Forelimb muscle (tissue), 1 donor: ENCODE results near the gene STKLD1. TPM values are rescaled to one million over a fixed set of nuclear protein-coding genes. Genes with fewer than 3 reads are reported as not detected.

Experiments
- DNase-seq: peaks from one replicate; pipeline ENCODE4 v3.0.0-alpha.2; 2013; ENCODE audit warnings: low read depth
- polyA plus RNA-seq: library from polyadenylated mRNA; unstranded; fragments of 120-200 nt; gene quantifications from one replicate; pipeline ENCODE4 v1.2.1, GENCODE V29; 2013; ENCODE audit not compliant: insufficient read length

STKLD1 gene
- polyA plus RNA-seq, 1 donor: 2.2 TPM

- DNase-seq: no peak
Observed at GRCh38 chr9:133417541-133418461, 41.6 kb downstream of the STKLD1 start, which contains the start of gene REXO4. Gene REXO4, minus strand, starts transcription at chr9:133418010. Its CDS starts 166 bp downstream, at chr9:133417844.

- no peak for DNase-seq
Observed at GRCh38 chr9:133419005-133419404, 42.8 kb downstream of the STKLD1 start.

GRCh38 chr9:133420392-133420827, 44.2 kb downstream of the STKLD1 start:
- no peak for DNase-seq

- DNase-seq: no peak
Observed at GRCh38 chr9:133421615-133422542, 45.7 kb downstream of the STKLD1 start, which contains the start of gene ADAMTS13. Gene ADAMTS13, plus strand, starts transcription at chr9:133422367. Its CDS starts 77 bp downstream, at chr9:133422444.

- no peak for DNase-seq
Observed at GRCh38 chr9:133423216-133423615, 47.0 kb downstream of the STKLD1 start.

- DNase-seq: no peak
Observed at GRCh38 chr9:133424187-133424586, 48.0 kb downstream of the STKLD1 start.

GRCh38 chr9:133425049-133425632, 49.0 kb downstream of the STKLD1 start:
- no peak for DNase-seq

GRCh38 chr9:133426011-133426410, 49.8 kb downstream of the STKLD1 start:
- no peak for DNase-seq

GRCh38 chr9:133427658-133428348, 51.6 kb downstream of the STKLD1 start:
- no peak for DNase-seq

GRCh38 chr9:133428617-133429101, 52.5 kb downstream of the STKLD1 start:
- DNase-seq: no peak

GRCh38 chr9:133429214-133429613, 53.0 kb downstream of the STKLD1 start:
- DNase-seq: no peak

- DNase-seq: no peak
Observed at GRCh38 chr9:133429641-133430161, 53.5 kb downstream of the STKLD1 start.

- DNase-seq: no peak
Observed at GRCh38 chr9:133430244-133430643, 54.1 kb downstream of the STKLD1 start.

GRCh38 chr9:133433351-133433843, 57.2 kb downstream of the STKLD1 start:
- DNase-seq: no peak

- DNase-seq: no peak
Observed at GRCh38 chr9:133436681-133437080, 60.5 kb downstream of the STKLD1 start.

- DNase-seq: no peak
Observed at GRCh38 chr9:133437753-133438531, 61.8 kb downstream of the STKLD1 start.

GRCh38 chr9:133439337-133439736, 63.2 kb downstream of the STKLD1 start:
- no peak for DNase-seq

- DNase-seq: no peak
Observed at GRCh38 chr9:133440874-133441273, 64.7 kb downstream of the STKLD1 start.

GRCh38 chr9:133441571-133441970, 65.4 kb downstream of the STKLD1 start:
- DNase-seq: no peak

GRCh38 chr9:133443248-133443647, 67.1 kb downstream of the STKLD1 start:
- no peak for DNase-seq
